ENCODE data around the gene SDF4. TPM values are rescaled to one million over a fixed set of nuclear protein-coding genes. Genes with fewer than 3 reads are reported as not detected.
A peak's percentile ranks its signal among the peaks of the same experiment; 100 is the strongest.
"Not testable (repeated sequence)": the region's sequence is repeated elsewhere in the genome, so short reads cannot be mapped to it uniquely, and the experiment has no call there.

SDF4 gene
- total RNA-seq, 2 experiments from 2014 or later, result 96.9 to 99.3 TPM

GRCh38 chr1:1181129-1181937 is 50.5 kb downstream of the SDF4 start:
- H3K9me3 Mint-ChIP-seq (ENCODE audit: insufficient read depth), result no peaks in the 10 kb centered on the region
- DNase-seq (no peak), ATAC-seq (no peak)
- POLR2A ChIA-PET, result no interaction called here
- H3K36me3 Mint-ChIP-seq (ENCODE audit: low read depth), result no peaks in the 10 kb centered on the region
- H3K4me1 Mint-ChIP-seq (ENCODE audit: low read depth), result peaks cover 10% of the 10 kb centered on the region
- H3K4me3 Mint-ChIP-seq, result no peak overlapping the region
- peaks cover 5% of the 10 kb centered on the region for H3K27me3 Mint-ChIP-seq (ENCODE audit: low read depth)
- CTCF ChIA-PET, result interaction anchor here (0.8 kb wide), 1 partner anchor 59 kb away, joined by 3 read pairs; no protein-coding TSS in a partner anchor
- peak overlapping the region; percentile 52 for H3K27ac Mint-ChIP-seq

- Mint-ChIP-seq H3K9me3 (ENCODE audit: insufficient read depth) (no peaks in the 10 kb centered on the region), H3K4me1 (ENCODE audit: low read depth) (peaks cover 19% of the 10 kb centered on the region), H3K4me3 (no peak overlapping the region), H3K27ac (no peak overlapping the region), H3K36me3 (ENCODE audit: low read depth) (no peaks in the 10 kb centered on the region), H3K27me3 (ENCODE audit: low read depth) (peaks cover 8% of the 10 kb centered on the region)
- ATAC-seq (no peak), DNase-seq (no peak)
- POLR2A ChIA-PET, result no interaction called here
- CTCF ChIA-PET, result no interaction called here
Observed at GRCh38 chr1:1179983-1180861, 51.6 kb downstream of the SDF4 start.

GRCh38 chr1:1179346-1179982 is 52.3 kb downstream of the SDF4 start:
- Mint-ChIP-seq H3K27me3 (ENCODE audit: low read depth) (peaks cover 8% of the 10 kb centered on the region), H3K4me3 (no peak overlapping the region), H3K36me3 (ENCODE audit: low read depth) (no peaks in the 10 kb centered on the region), H3K9me3 (ENCODE audit: insufficient read depth) (no peaks in the 10 kb centered on the region), H3K27ac (no peak overlapping the region), H3K4me1 (ENCODE audit: low read depth) (peaks cover 24% of the 10 kb centered on the region)
- ChIA-PET POLR2A (no interaction called here), CTCF (no interaction called here)
- no peak for ATAC-seq
- no peak for DNase-seq

GRCh38 chr1:1178794-1179331 is 52.9 kb downstream of the SDF4 start:
- no peak for DNase-seq
- Mint-ChIP-seq H3K4me1 (ENCODE audit: low read depth) (peaks cover 28% of the 10 kb centered on the region), H3K4me3 (no peak overlapping the region), H3K9me3 (ENCODE audit: insufficient read depth) (no peaks in the 10 kb centered on the region), H3K36me3 (ENCODE audit: low read depth) (no peaks in the 10 kb centered on the region), H3K27ac (no peak overlapping the region), H3K27me3 (ENCODE audit: low read depth) (peaks cover 8% of the 10 kb centered on the region)
- ChIA-PET POLR2A (interaction anchor here (0.7 kb wide), 1 partner anchor 157 kb away, joined by 3 read pairs; no protein-coding TSS in a partner anchor), CTCF (no interaction called here)
- ATAC-seq, result no peak

- POLR2A ChIA-PET, result no interaction called here
Observed at GRCh38 chr1:1177452-1178206, 54.2 kb downstream of the SDF4 start.

GRCh38 chr1:1176931-1177330 is 54.9 kb downstream of the SDF4 start:
- H3K9me3 Mint-ChIP-seq (ENCODE audit: insufficient read depth), result no peaks in the 10 kb centered on the region
- ATAC-seq (no peak), DNase-seq (no peak)
- H3K36me3 Mint-ChIP-seq (ENCODE audit: low read depth), result no peaks in the 10 kb centered on the region
- peaks cover 35% of the 10 kb centered on the region for H3K4me1 Mint-ChIP-seq (ENCODE audit: low read depth)
- ChIA-PET CTCF (no interaction called here), POLR2A (no interaction called here)
- H3K27ac Mint-ChIP-seq, result no peak overlapping the region
- H3K27me3 Mint-ChIP-seq (ENCODE audit: low read depth), result peaks cover 8% of the 10 kb centered on the region
- no peak overlapping the region for H3K4me3 Mint-ChIP-seq

More at GRCh38 chr1:1177452-1178206, 54.2 kb downstream of the SDF4 start:
- Mint-ChIP-seq H3K36me3 (ENCODE audit: low read depth) (no peaks in the 10 kb centered on the region), H3K4me3 (no peak overlapping the region), H3K27ac (no peak overlapping the region), H3K9me3 (ENCODE audit: insufficient read depth) (no peaks in the 10 kb centered on the region), H3K27me3 (ENCODE audit: low read depth) (peaks cover 8% of the 10 kb centered on the region), H3K4me1 (ENCODE audit: low read depth) (peaks cover 35% of the 10 kb centered on the region)
- ATAC-seq (no peak), DNase-seq (no peak)
- CTCF ChIA-PET, result no interaction called here

GRCh38 chr1:1176063-1176761 is 55.6 kb downstream of the SDF4 start:
- POLR2A ChIA-PET, result interaction anchor here (0.5 to 1.3 kb wide), 2 partner anchors 17 to 106 kb away, joined by 3 read pairs; no protein-coding TSS in a partner anchor
- H3K9me3 Mint-ChIP-seq (ENCODE audit: insufficient read depth); H3K4me3 Mint-ChIP-seq; H3K36me3 Mint-ChIP-seq (ENCODE audit: low read depth); H3K27me3 Mint-ChIP-seq (ENCODE audit: low read depth); ATAC-seq; H3K27ac Mint-ChIP-seq; DNase-seq; CTCF ChIA-PET: not testable (repeated sequence)
- H3K4me1 Mint-ChIP-seq (ENCODE audit: low read depth), result peaks cover 41% of the 10 kb centered on the region

GRCh38 chr1:1175221-1176062 is 56.4 kb downstream of the SDF4 start:
- H3K36me3 Mint-ChIP-seq (ENCODE audit: low read depth), result no peaks in the 10 kb centered on the region
- no peak overlapping the region for H3K27ac Mint-ChIP-seq
- peaks cover 44% of the 10 kb centered on the region for H3K4me1 Mint-ChIP-seq (ENCODE audit: low read depth)
- no peak overlapping the region for H3K4me3 Mint-ChIP-seq
- H3K27me3 Mint-ChIP-seq (ENCODE audit: low read depth), result peaks cover 8% of the 10 kb centered on the region
- no peaks in the 10 kb centered on the region for H3K9me3 Mint-ChIP-seq (ENCODE audit: insufficient read depth)
- ChIA-PET CTCF (no interaction called here), POLR2A (interaction anchor here (0.5 to 1.3 kb wide), 2 partner anchors 16 to 106 kb away, joined by 3 read pairs; no protein-coding TSS in a partner anchor)
- no peak for DNase-seq
- no peak for ATAC-seq

GRCh38 chr1:1173793-1174415 is 57.9 kb downstream of the SDF4 start, which contains the start of gene TTLL10:
Gene TTLL10 (plus strand): TSS chr1:1173880. CDS start chr1:1179216, 5,336 bp downstream.
- POLR2A ChIA-PET, result interaction anchor here (0.7 kb wide), 1 partner anchor 57 kb away, joined by 3 read pairs; no protein-coding TSS in a partner anchor
- H3K27me3 Mint-ChIP-seq (ENCODE audit: low read depth), result peaks cover 11% of the 10 kb centered on the region
- DNase-seq, result peak; percentile 82
- ATAC-seq, result peak; percentile 67
- CTCF ChIA-PET, result interaction anchor here (1.1 kb wide), 1 partner anchor 110 kb away, joined by 4 read pairs; no protein-coding TSS in a partner anchor
- H3K27ac Mint-ChIP-seq, result no peak within 1 kb of the TSS
- H3K9me3 Mint-ChIP-seq (ENCODE audit: insufficient read depth), result no peaks in the 10 kb centered on the region
- H3K4me3 Mint-ChIP-seq, result peak within 1 kb of the TSS; percentile 18
- H3K4me1 Mint-ChIP-seq (ENCODE audit: low read depth), result peaks cover 53% of the 10 kb centered on the region
- H3K36me3 Mint-ChIP-seq (ENCODE audit: low read depth), result no peaks in the 10 kb centered on the region

All from activated CD8-positive, alpha-beta T cell treated with anti-CD3 and anti-CD28 coated beads, Interleukin-2, amount 10 ng/mL, durations not matched to agents 7 days and 5 days (primary cell).